HUES48 (cell line): ENCODE measurements around the gene KRAS.

ENCODE experiments used
- H3K27ac ChIP-seq: one replicate; pipeline ENCODE4 v1.7.0; 2013; ENCODE audit warnings: low read depth, low read length, inconsistent platforms
- H3K27me3 ChIP-seq: 2 replicates; pipeline ENCODE4 v1.6.1; 2013; ENCODE audit warnings: mild to moderate bottlenecking, low read length; ENCODE audit not compliant: control insufficient read depth, insufficient read depth
- H3K36me3 ChIP-seq: 2 replicates; pipeline ENCODE4 v1.6.1; 2013; ENCODE audit warnings: low read length; ENCODE audit not compliant: control insufficient read depth, insufficient read depth
- H3K4me1 ChIP-seq: 2 replicates; pipeline ENCODE4 v1.6.1; 2013; ENCODE audit warnings: mild to moderate bottlenecking, low read length; ENCODE audit not compliant: control insufficient read depth, insufficient read depth
- H3K4me3 ChIP-seq: 2 replicates; pipeline ENCODE4 v1.5.1; 2013; ENCODE audit warnings: mild to moderate bottlenecking, low read depth, low read length
- H3K9ac ChIP-seq: 2 replicates; pipeline ENCODE4 v1.6.1; 2013; ENCODE audit warnings: mild to moderate bottlenecking, low read depth, low read length, moderate library complexity
- H3K9me3 ChIP-seq: 2 replicates; pipeline ENCODE4 v1.6.1; 2013; ENCODE audit warnings: low read length; ENCODE audit not compliant: control insufficient read depth, insufficient read depth

The KRAS gene

GRCh38 chr12:25256005-25256404, 5.3 kb upstream of the KRAS start:
- Histone ChIP-seq H3K36me3 (no peaks in the 10 kb centered on the region), H3K4me1 (peaks cover 28% of the 10 kb centered on the region), H3K9me3 (no peaks in the 10 kb centered on the region), H3K9ac (no peak overlapping the region), H3K27me3 (peaks cover 4% of the 10 kb centered on the region), H3K4me3 (no peak overlapping the region), H3K27ac (no peak overlapping the region)

- no peak overlapping the region for H3K4me3 ChIP-seq
- peaks cover 30% of the 10 kb centered on the region for H3K4me1 ChIP-seq
- H3K27me3 ChIP-seq = peaks cover 4% of the 10 kb centered on the region
- H3K9ac ChIP-seq = no peak overlapping the region
- H3K27ac ChIP-seq = no peak overlapping the region
- no peaks in the 10 kb centered on the region for H3K36me3 ChIP-seq
- H3K9me3 ChIP-seq = no peaks in the 10 kb centered on the region
Measured at GRCh38 chr12:25254271-25254880, 3.6 kb upstream of the KRAS start.

DNA sequence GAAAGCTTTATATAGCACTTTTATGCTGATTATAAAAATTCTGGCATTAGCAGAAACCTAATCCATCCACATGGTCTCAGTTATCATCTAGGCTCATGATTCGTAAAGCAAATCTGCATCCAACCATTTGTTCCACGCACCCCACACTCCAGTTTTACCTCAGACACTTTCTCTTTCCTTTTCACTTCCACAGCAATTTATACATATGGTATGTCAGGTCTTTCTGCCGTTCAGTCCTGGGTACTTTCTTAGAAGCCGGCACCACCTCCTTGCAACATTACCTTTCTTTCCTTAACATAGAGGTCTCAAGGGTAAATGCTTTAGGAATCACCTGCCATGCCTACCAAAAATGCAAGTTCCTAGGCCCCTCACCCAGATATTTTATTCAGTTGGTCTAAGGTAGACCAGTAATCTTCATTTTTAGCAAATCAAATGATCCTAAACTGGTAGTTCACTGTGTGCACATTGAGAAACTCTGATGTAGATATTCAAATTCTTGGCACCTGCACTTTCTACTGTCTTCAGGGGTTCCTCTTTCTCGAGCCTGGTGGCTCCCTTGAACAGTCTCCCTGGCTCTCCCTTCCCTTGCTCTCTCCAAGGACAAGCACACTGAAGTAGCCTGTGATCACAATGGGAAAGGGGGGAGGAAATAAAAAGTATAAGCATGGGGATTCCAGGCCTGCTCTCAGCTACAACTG, 2.8 kb upstream of the KRAS start:
- Histone ChIP-seq H3K9me3 (no peaks in the 10 kb centered on the region), H3K9ac (no peak overlapping the region), H3K36me3 (no peaks in the 10 kb centered on the region), H3K27ac (no peak overlapping the region), H3K27me3 (peaks cover 4% of the 10 kb centered on the region), H3K4me3 (no peak overlapping the region), H3K4me1 (peaks cover 30% of the 10 kb centered on the region)

GRCh38 chr12:25252946-25253345, 2.2 kb upstream of the KRAS start:
- H3K4me1 ChIP-seq = peaks cover 26% of the 10 kb centered on the region
- H3K36me3 ChIP-seq = no peaks in the 10 kb centered on the region
- H3K9ac ChIP-seq = no peak overlapping the region
- no peak overlapping the region for H3K27ac ChIP-seq
- H3K4me3 ChIP-seq = no peak overlapping the region
- peaks cover 4% of the 10 kb centered on the region for H3K27me3 ChIP-seq
- no peaks in the 10 kb centered on the region for H3K9me3 ChIP-seq

DNA sequence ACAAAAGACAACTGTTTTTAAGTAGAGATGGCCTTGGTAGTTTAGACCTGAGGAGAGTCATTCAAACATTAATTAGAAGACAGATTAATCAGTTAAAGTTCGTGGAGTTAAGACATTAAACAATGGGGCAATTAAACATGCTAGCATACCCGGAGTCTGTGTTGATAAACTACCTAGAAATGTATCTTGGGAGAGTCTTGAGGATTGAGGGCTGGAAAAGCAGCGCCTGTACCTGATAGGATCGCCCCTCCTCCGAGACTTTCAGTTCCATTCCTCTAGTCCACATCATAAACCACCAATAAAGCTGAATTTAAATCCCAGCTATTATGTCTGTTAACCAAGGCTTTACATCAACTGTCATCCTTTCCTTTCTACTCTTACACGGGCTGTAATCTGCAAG, 1.0 kb upstream of the KRAS start:
- Histone ChIP-seq H3K4me3 (peak overlapping the region; percentile 91), H3K27ac (peak overlapping the region; percentile 89), H3K4me1 (peaks cover 14% of the 10 kb centered on the region)

DNA sequence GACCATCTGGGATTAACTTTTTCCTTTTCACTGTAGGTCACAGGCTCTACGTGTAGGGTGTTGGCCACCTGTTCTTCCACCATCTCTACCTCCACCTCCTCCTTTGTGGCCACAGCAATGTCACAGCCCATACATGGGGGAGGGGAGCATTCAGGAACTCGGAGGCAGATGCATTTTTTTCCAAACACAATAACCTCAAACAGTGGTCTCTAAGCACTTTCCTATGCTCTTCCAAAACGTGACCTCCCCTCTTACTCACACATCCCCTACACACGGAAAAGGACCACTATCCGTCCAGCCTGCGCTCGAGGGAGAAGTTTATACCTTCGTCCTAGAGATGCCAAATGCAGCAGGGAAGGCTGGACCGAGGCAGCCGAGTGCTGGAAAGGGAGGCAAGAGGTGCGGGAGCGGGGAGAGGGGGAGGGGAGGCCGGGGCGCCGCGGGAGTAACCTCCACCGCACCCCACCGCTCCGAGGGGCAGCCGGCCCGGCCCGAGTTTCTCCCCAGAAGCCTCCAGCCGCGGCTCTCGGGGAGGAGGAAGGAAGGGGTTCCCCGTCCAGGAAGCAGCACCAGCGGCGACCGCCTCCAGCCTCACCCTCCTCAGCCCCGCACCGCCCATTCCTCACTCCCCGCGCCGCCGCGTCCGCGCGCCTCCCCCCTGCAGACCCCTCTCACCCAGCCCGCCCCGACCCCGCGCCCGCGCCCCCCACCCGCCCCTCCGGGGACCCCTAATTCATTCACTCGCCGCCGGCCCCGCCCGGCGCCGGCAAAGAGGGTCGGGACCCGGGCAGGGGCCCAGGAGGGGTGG, 594 bp downstream of the KRAS start:
- no peaks in the 10 kb centered on the region for H3K9me3 ChIP-seq
- H3K4me1 ChIP-seq = peaks cover 11% of the 10 kb centered on the region
- peak overlapping the region; percentile 89 for H3K27ac ChIP-seq
- peak overlapping the region; percentile 91 for H3K4me3 ChIP-seq
- peak overlapping the region; percentile 79 for H3K9ac ChIP-seq
- peaks cover 4% of the 10 kb centered on the region for H3K27me3 ChIP-seq
- peaks cover 3% of the 10 kb centered on the region for H3K36me3 ChIP-seq

More for the DNA sequence above, 1.0 kb upstream of the KRAS start:
- Histone ChIP-seq H3K36me3 (no peaks in the 10 kb centered on the region), H3K9me3 (no peaks in the 10 kb centered on the region), H3K9ac (peak overlapping the region; percentile 68), H3K27me3 (peaks cover 4% of the 10 kb centered on the region)

DNA sequence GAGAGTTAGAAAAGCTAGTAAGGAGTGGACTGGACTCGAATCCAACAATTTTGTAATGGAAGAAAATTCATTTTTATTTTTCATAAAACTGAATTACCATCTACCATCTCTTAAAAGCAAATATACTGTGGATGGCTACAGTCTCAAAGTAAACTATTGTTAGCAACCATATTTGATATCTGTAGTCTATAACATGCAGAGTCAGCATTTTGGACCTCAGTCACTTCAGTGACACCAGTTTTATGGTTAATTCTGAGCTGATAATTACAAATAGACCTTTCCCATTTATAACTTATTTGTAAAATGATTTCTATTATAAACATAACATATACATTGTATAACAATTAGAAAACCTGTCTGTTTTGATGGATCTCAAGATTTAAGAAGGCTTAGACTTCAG, 2.0 kb downstream of the KRAS start:
- H3K27me3 ChIP-seq = peaks cover 4% of the 10 kb centered on the region; the same call in 1 of the 2 replicates
- no peak overlapping the region for H3K9ac ChIP-seq
- peaks cover 17% of the 10 kb centered on the region for H3K36me3 ChIP-seq
- H3K4me1 ChIP-seq = peaks cover 11% of the 10 kb centered on the region
- no peaks in the 10 kb centered on the region for H3K9me3 ChIP-seq
- no peak overlapping the region for H3K4me3 ChIP-seq
- H3K27ac ChIP-seq = no peak overlapping the region

GRCh38 chr12:25248137-25248536, 2.6 kb downstream of the KRAS start:
- H3K9me3 ChIP-seq = no peaks in the 10 kb centered on the region
- H3K4me3 ChIP-seq = no peak overlapping the region
- H3K4me1 ChIP-seq = peaks cover 11% of the 10 kb centered on the region
- H3K9ac ChIP-seq = no peak overlapping the region
- H3K27me3 ChIP-seq = peaks cover 4% of the 10 kb centered on the region; the same call in 1 of the 2 replicates
- H3K36me3 ChIP-seq = peaks cover 23% of the 10 kb centered on the region
- no peak overlapping the region for H3K27ac ChIP-seq

- H3K36me3 ChIP-seq = peaks cover 39% of the 10 kb centered on the region
Measured at GRCh38 chr12:25245491-25245890, 5.2 kb downstream of the KRAS start.

DNA sequence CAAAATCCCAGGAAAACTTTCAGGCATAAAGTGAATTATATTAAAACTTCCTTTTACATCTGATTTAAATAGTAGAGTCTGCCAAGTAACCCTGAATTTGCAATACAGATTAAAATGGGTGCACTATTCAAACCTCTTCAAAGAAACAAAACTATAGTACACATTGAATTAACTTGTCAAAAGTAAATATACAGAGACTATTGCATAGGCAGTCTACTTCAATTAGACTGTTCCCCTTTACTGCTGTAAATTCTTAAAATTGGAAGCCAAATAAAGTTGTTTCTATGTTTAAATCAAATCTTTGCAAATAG, 7.1 kb downstream of the KRAS start:
- no peaks in the 10 kb centered on the region for H3K27me3 ChIP-seq
- H3K9me3 ChIP-seq = no peaks in the 10 kb centered on the region
- peaks cover 54% of the 10 kb centered on the region for H3K36me3 ChIP-seq
- peak overlapping the region; percentile 38 for H3K27ac ChIP-seq
- no peak overlapping the region for H3K9ac ChIP-seq
- no peak overlapping the region for H3K4me3 ChIP-seq
- no peaks in the 10 kb centered on the region for H3K4me1 ChIP-seq

More at GRCh38 chr12:25245491-25245890, 5.2 kb downstream of the KRAS start:
- H3K9ac ChIP-seq = no peak overlapping the region
- H3K27me3 ChIP-seq = no peaks in the 10 kb centered on the region
- no peaks in the 10 kb centered on the region for H3K9me3 ChIP-seq
- H3K4me1 ChIP-seq = peaks cover 2% of the 10 kb centered on the region; the same call in 1 of the 2 replicates
- no peak overlapping the region for H3K4me3 ChIP-seq
- H3K27ac ChIP-seq = no peak overlapping the region
